ENCODE data around the gene TMTC2. TPM values are rescaled to one million over a fixed set of nuclear protein-coding genes. Genes with fewer than 3 reads are reported as not detected.

Gene TMTC2
- total and polyA plus RNA-seq, 10 of the 15 experiments (the other 5 are each of a cell fraction or from before 2014, with no cell fraction given) = 0.14 to 9.7 (median 1.2) TPM

- TF ChIP-seq POLR2AphosphoS5 (IDR thresholded peaks at IDR 0.05; ENCODE audit: low read length) = no peak
- TF ChIP-seq ETV6 (conservative IDR thresholded peaks at IDR 0.05 in 1 of 2, IDR thresholded peaks at IDR 0.05 in 1 of 2; ENCODE audit: borderline replicate concordance in 1 of 2, low read depth in 1 of 2) = no peak
- no peak for TF ChIP-seq ZBTB4 (CRISPR knock-in tag; IDR thresholded peaks at IDR 0.05)
Observed at GRCh38 chr12:83049306-83049705, 362.6 kb downstream of the TMTC2 start (continued).

- POLR2A ChIA-PET = no interaction called here
- 51% methylated on average over 4 of the region's 4 CpGs for whole genome bisulfite sequencing (ENCODE audit: insufficient coverage, insufficient replicate concordance, low lambda C conversion rate, missing lambda C conversion rate)
- no peak for FAIRE-seq
- Histone ChIP-seq H2AFZ (ENCODE audit: control insufficient read depth, low read depth, low read length) (no peak overlapping the region), H3K4me3 (no peak overlapping the region), H4K20me1 (ENCODE audit: control insufficient read depth, insufficient read depth) (no peaks in the 10 kb centered on the region), H3K9ac (ENCODE audit: control insufficient read depth, insufficient read depth, low read length) (no peak overlapping the region), H3K79me2 (ENCODE audit: control insufficient read depth, insufficient read depth, low read length) (no peaks in the 10 kb centered on the region), H3K4me2 (ENCODE audit: control insufficient read depth, insufficient read depth) (no peak overlapping the region), H3K36me3 (ENCODE audit: control insufficient read depth in 2 of 2, insufficient read depth in 2 of 2, low read length in 1 of 2) (no peaks in the 10 kb centered on the region), H3K9me3 (replicated peaks; ENCODE audit: control insufficient read depth, insufficient read depth, low read length) (no peaks in the 10 kb centered on the region; the same call in 2 of the 3 replicates), H3K27ac (ENCODE audit: control insufficient read depth, insufficient read depth) (no peak overlapping the region), H3K27me3 (replicated peaks in 1 of 2; ENCODE audit: control insufficient read depth in 2 of 2, insufficient read depth in 2 of 2, low read length in 1 of 2) (no peaks in the 10 kb centered on the region), H3K4me1 (ENCODE audit: control insufficient read depth, insufficient read depth, low read length) (no peaks in the 10 kb centered on the region)
- intact Hi-C loops (cut with micrococcal nuclease; ENCODE audit: unreplicated experiment) (no loop called here), in situ Hi-C loops (cut with MboI) (no loop called here)
- SMC1A ChIA-PET (ENCODE audit: uncharacterized antibody, unreplicated experiment) = no interaction called here
- RAD21 ChIA-PET (ENCODE audit: unreplicated experiment) = interaction anchor here (1.0 kb wide), 1 partner anchor 15 kb away, joined by 3 read pairs; no protein-coding TSS in a partner anchor
- no TSS peak for BruUV-seq (replicated peaks)
- CTCF ChIA-PET = no interaction called here
- no peak for TF ChIP-seq MTA2 (IDR thresholded peaks at IDR 0.05; ENCODE audit: low read depth)
- TF ChIP-seq ZNF592 (IDR thresholded peaks at IDR 0.05) = no peak
- DNase-seq (ENCODE audit: low read depth, low spot score) = no peak
- ATAC-seq = no peak
Observed at GRCh38 chr12:83052890-83053541, 366.3 kb downstream of the TMTC2 start.

All from GM12878 (cell line).